Panc1 (cell line): ENCODE data around the gene ITGAX.

Source experiments
- CTCF ChIP-seq: fragments of 450-650 bp; IDR thresholded peaks from 2 replicates; pipeline ENCODE4 v1.5.1; 2017; ENCODE audit warnings: mild to moderate bottlenecking
- REST ChIP-seq, 2 experiments: IDR thresholded peaks; 2 replicates each; pipeline ENCODE4 v1.6.1; 2011 to 2012; ENCODE audit warnings: low read depth in 2 of 2, control low read depth in 1 of 2, low read length in 1 of 2, mild to moderate bottlenecking in 1 of 2, moderate library complexity in 1 of 2; ENCODE audit not compliant: insufficient read depth in 1 of 2

GRCh38 chr16:31361201-31362110 lies 6.5 kb downstream of the ITGAX start:
- TF ChIP-seq CTCF (no peak), REST (IDR thresholded peaks at IDR 0.05; ENCODE audit: insufficient read depth in 1 of 2, low read depth in 2 of 2, low read length in 1 of 2) (no peak)
